ENCODE results near the gene KMT2A. TPM values are rescaled to one million over a fixed set of nuclear protein-coding genes. Genes with fewer than 3 reads are reported as not detected.

Gene KMT2A
- total and polyA plus RNA-seq, 2 experiments from 2014 or later, result 34.3 to 72.2 TPM

DNA sequence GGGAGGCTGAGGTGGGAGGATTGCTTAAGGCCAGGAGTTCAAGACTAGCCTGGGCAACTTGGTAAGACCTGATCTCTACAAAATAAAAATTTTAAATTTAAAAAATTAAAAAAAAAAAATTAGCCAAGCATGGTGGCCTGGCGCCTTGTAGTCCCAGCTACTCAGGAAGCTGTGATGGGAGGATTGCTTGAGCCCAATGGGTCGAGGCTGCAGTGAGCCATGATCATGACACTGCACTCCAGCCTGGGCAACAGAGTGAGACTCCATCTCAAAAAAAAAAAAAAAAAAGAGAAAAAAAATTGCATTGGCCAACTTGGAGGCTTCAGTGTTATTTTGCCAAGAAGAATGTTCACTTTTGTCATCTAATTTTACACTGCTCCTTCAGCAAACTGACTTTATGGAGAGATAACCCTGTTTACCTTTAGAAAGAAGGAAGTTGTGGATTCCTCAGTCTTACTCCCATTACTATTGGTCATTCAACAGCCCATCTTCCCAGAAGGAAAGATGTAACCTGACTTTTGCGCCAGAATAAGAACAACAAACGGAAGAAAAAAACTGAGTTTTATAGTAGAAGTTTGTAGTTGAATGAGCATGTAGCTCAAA, 13.1 kb downstream of the KMT2A start:
- H3F3A ChIP-seq (replicated peaks; ENCODE audit: low read depth), result no peaks in the 10 kb centered on the region
- no peak overlapping the region for H3K4me2 ChIP-seq
- no peak overlapping the region for H3K4me3 Mint-ChIP-seq
- H3K27me3 ChIP-seq (ENCODE audit: insufficient read depth), result no peaks in the 10 kb centered on the region
- H3K27me3 Mint-ChIP-seq (ENCODE audit: insufficient read depth, low read depth, poor library complexity), result peaks cover 3% of the 10 kb centered on the region
- H3K4me3 ChIP-seq, result no peak overlapping the region
- H3K79me2 ChIP-seq (replicated peaks; ENCODE audit: insufficient read depth), result peaks cover 100% of the 10 kb centered on the region
- no peaks in the 10 kb centered on the region; the same call in 2 of the 3 replicates for H3K9me3 Mint-ChIP-seq
- no peak overlapping the region for H3K27ac Mint-ChIP-seq
- TF ChIP-seq POLR2AphosphoS5 (IDR thresholded peaks at IDR 0.05; ENCODE audit: low read depth) (no peak), ZNF114 (CRISPR knock-in tag; IDR thresholded peaks at IDR 0.05) (no peak), STAT1 (IDR thresholded peaks at IDR 0.05; ENCODE audit: unreplicated experiment) (no peak), ZNF462 (CRISPR knock-in tag; IDR thresholded peaks at IDR 0.05) (no peak), ETS1 (IDR thresholded peaks at IDR 0.05) (no peak), EZH2 (IDR thresholded peaks at IDR 0.05; ENCODE audit: low read depth, unreplicated experiment) (no peak), NANOG (IDR thresholded peaks at IDR 0.05; ENCODE audit: borderline replicate concordance) (no peak), REST (IDR thresholded peaks at IDR 0.05; ENCODE audit: unreplicated experiment) (no peak), JUNB (IDR thresholded peaks at IDR 0.05; ENCODE audit: unreplicated experiment) (no peak), CTCF (conservative IDR thresholded peaks at IDR 0.05; ENCODE audit: low read depth in 2 of 2) (no peak), ZNF331 (CRISPR knock-in tag; IDR thresholded peaks at IDR 0.05; ENCODE audit: low read depth) (no peak), EZH2phosphoT487 (IDR thresholded peaks at IDR 0.05; ENCODE audit: unreplicated experiment) (no peak), CREB1 (CRISPR knock-in tag; IDR thresholded peaks at IDR 0.05; ENCODE audit: low read depth) (no peak)
- H3K36me3 ChIP-seq (ENCODE audit: insufficient read depth), result no peaks in the 10 kb centered on the region
- H4K20me1 ChIP-seq (replicated peaks; ENCODE audit: insufficient read depth), result peaks cover 73% of the 10 kb centered on the region
- ATAC-seq (no peak), DNase-seq (ENCODE audit: low spot score) (no peak)
- H2AFZ ChIP-seq, result no peak overlapping the region
- H3K4me1 Mint-ChIP-seq, result peaks cover 5% of the 10 kb centered on the region
- no peak overlapping the region for H3K27ac ChIP-seq (ENCODE audit: low read depth)
- no peaks in the 10 kb centered on the region for H3K9me2 ChIP-seq (ENCODE audit: insufficient read depth)
- H3K4me1 ChIP-seq (ENCODE audit: insufficient read depth), result no peaks in the 10 kb centered on the region
- H3K36me3 Mint-ChIP-seq (ENCODE audit: low read depth), result peaks cover 4% of the 10 kb centered on the region
